Measurements from ENCODE around the gene RYR3. TPM values are rescaled to one million over a fixed set of nuclear protein-coding genes. Genes with fewer than 3 reads are reported as not detected.

RYR3 gene
- total RNA-seq, 2 experiments from 2014 or later = 0.06 to 0.32 TPM

DNA sequence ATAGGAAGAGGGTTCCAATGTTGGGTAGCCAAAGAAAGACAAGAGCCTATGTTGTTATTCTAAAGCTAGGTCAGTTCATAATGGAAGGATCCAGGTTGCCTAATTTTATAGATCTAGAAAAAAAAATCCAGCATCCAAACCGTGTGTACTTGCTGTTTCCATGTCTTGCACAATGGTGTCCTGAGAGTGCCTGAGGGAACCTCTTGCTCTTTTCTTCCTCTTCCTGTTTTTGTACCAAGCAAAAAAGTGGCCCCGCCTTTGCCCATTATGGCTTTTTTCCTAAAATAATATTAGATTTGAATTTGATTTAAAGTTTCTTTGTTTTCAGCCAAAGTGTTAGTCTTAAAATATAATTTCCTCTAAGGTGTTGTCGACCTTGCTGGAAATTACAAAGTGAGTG lies 224.4 kb downstream of the RYR3 start:
- ChIA-PET CTCF (ENCODE audit: unreplicated experiment) (no interaction called here), POLR2A (no interaction called here)
- H3K9me2 ChIP-seq (ENCODE audit: insufficient read depth, low read length) = no peaks in the 10 kb centered on the region
- no peak for DNase-seq (ENCODE audit: low spot score)
- BruUV-seq (replicated peaks) = no TSS peak
- intact Hi-C loops (cut with micrococcal nuclease; ENCODE audit: unreplicated experiment) = no loop called here
- H3K4me1 ChIP-seq (ENCODE audit: insufficient read depth, low read length, poor library complexity, severe bottlenecking) = no peaks in the 10 kb centered on the region
- H3K4me3 ChIP-seq (ENCODE audit: low read depth, low read length, poor library complexity, severe bottlenecking) = no peak overlapping the region
- H3K79me2 ChIP-seq (ENCODE audit: insufficient read depth, low read depth, low read length) = no peaks in the 10 kb centered on the region
- no peak for TF ChIP-seq EZH2phosphoT487 (IDR thresholded peaks at IDR 0.05; ENCODE audit: borderline replicate concordance, low read depth, low read length)
- TF ChIP-seq, protein P1, sequence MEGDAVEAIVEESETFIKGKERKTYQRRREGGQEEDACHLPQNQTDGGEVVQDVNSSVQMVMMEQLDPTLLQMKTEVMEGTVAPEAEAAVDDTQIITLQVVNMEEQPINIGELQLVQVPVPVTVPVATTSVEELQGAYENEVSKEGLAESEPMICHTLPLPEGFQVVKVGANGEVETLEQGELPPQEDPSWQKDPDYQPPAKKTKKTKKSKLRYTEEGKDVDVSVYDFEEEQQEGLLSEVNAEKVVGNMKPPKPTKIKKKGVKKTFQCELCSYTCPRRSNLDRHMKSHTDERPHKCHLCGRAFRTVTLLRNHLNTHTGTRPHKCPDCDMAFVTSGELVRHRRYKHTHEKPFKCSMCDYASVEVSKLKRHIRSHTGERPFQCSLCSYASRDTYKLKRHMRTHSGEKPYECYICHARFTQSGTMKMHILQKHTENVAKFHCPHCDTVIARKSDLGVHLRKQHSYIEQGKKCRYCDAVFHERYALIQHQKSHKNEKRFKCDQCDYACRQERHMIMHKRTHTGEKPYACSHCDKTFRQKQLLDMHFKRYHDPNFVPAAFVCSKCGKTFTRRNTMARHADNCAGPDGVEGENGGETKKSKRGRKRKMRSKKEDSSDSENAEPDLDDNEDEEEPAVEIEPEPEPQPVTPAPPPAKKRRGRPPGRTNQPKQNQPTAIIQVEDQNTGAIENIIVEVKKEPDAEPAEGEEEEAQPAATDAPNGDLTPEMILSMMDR (conservative IDR thresholded peaks at IDR 0.05; ENCODE audit: low read length) = no peak
- no peak overlapping the region for H3K27ac ChIP-seq (ENCODE audit: low read depth, low read length, poor library complexity, severe bottlenecking)
- no peak overlapping the region for H3K4me2 ChIP-seq (ENCODE audit: low read length)
- no peaks in the 10 kb centered on the region for H3K36me3 ChIP-seq (ENCODE audit: insufficient read depth, low read length)
- H4K20me1 ChIP-seq (ENCODE audit: insufficient read depth, low read length) = no peaks in the 10 kb centered on the region
- no peaks in the 10 kb centered on the region for H3K9me3 ChIP-seq (ENCODE audit: low read length)
- H2AFZ ChIP-seq (ENCODE audit: low read length) = no peak overlapping the region

DNA sequence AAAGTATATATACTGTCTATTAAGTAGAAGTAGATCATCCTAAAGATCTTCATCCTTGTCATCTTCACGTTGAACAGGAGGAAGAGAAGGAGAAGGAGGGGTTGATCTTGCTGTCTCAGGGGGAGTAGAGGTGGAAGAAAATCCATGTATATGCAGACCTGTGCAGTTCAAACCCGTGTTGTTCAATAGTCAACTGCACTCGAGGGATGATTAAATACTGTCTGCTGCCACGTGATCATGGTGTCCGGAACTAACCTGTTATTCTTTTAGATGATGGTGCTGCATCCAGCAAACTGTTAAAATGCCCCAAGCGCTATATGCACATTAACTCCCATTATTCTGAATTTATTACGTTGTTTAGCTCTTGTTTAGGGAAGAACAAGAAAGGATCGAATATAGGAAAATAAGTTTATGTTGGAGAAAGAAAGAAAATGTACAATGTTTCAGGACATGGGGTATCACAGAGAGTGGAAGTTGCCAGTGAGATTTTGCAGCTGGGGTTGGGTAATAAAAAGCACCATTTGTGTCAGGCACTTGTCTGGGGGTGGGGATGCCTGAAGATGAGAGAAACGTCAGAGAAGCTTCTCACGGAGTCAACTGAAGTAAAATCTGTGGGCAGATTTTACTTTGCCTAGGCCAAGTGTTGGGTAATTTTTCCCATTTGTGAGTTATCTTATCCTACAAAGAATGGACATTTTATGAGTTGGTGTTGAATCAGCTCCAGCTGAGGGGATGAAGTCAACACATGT lies 229.2 kb downstream of the RYR3 start:
- POLR2A ChIA-PET = interaction anchor here (1.0 kb wide), 1 partner anchor 8 kb away, joined by 3 read pairs; no protein-coding TSS in a partner anchor
- H3K79me2 ChIP-seq (ENCODE audit: insufficient read depth, low read depth, low read length) = no peaks in the 10 kb centered on the region
- H2AFZ ChIP-seq (ENCODE audit: low read length) = no peak overlapping the region
- no peak for TF ChIP-seq EZH2phosphoT487 (IDR thresholded peaks at IDR 0.05; ENCODE audit: borderline replicate concordance, low read depth, low read length)
- TF ChIP-seq, protein P1 (conservative IDR thresholded peaks at IDR 0.05; ENCODE audit: low read length) = no peak
- H3K4me2 ChIP-seq (ENCODE audit: low read length) = no peak overlapping the region
- no peaks in the 10 kb centered on the region for H3K9me3 ChIP-seq (ENCODE audit: low read length)
- no peak overlapping the region for H3K27ac ChIP-seq (ENCODE audit: low read depth, low read length, poor library complexity, severe bottlenecking)
- no peak overlapping the region for H3K4me3 ChIP-seq (ENCODE audit: low read depth, low read length, poor library complexity, severe bottlenecking)
- H4K20me1 ChIP-seq (ENCODE audit: insufficient read depth, low read length) = no peaks in the 10 kb centered on the region
- H3K9me2 ChIP-seq (ENCODE audit: insufficient read depth, low read length) = no peaks in the 10 kb centered on the region
- no peaks in the 10 kb centered on the region for H3K36me3 ChIP-seq (ENCODE audit: insufficient read depth, low read length)
- BruUV-seq (replicated peaks) = no TSS peak
- CTCF ChIA-PET (ENCODE audit: unreplicated experiment) = no interaction called here
- no peak for DNase-seq (ENCODE audit: low spot score)
- intact Hi-C loops (cut with micrococcal nuclease; ENCODE audit: unreplicated experiment) = no loop called here
- H3K4me1 ChIP-seq (ENCODE audit: insufficient read depth, low read length, poor library complexity, severe bottlenecking) = no peaks in the 10 kb centered on the region

DNA sequence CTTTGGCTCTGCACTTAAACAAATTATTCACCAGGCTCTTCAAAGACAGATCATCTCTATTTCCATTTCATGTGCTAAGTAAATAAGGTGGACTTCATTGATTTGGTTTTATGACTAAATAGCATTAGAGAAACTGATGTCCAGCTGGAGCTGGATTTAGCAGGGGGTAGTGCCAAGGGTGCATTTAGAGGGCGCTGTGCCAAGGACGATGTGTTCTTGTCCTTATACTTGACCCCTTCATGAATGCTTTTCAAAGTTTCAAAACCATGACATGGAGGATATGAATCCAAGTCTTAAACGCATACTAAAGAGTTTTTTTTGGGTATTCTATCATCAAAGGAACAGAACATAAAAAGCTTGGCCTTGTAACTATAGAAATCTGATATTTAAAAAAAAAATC lies 233.2 kb downstream of the RYR3 start:
- no peak overlapping the region for H3K27ac ChIP-seq (ENCODE audit: low read depth, low read length, poor library complexity, severe bottlenecking)
- POLR2A ChIA-PET = no interaction called here
- CTCF ChIA-PET (ENCODE audit: unreplicated experiment) = no interaction called here
- H3K4me1 ChIP-seq (ENCODE audit: insufficient read depth, low read length, poor library complexity, severe bottlenecking) = no peaks in the 10 kb centered on the region
- H3K9me3 ChIP-seq (ENCODE audit: low read length) = no peaks in the 10 kb centered on the region
- no peak overlapping the region for H2AFZ ChIP-seq (ENCODE audit: low read length)
- no peak overlapping the region for H3K4me3 ChIP-seq (ENCODE audit: low read depth, low read length, poor library complexity, severe bottlenecking)
- H4K20me1 ChIP-seq (ENCODE audit: insufficient read depth, low read length) = no peaks in the 10 kb centered on the region
- no peaks in the 10 kb centered on the region for H3K36me3 ChIP-seq (ENCODE audit: insufficient read depth, low read length)
- BruUV-seq (replicated peaks) = no TSS peak
- H3K79me2 ChIP-seq (ENCODE audit: insufficient read depth, low read depth, low read length) = no peaks in the 10 kb centered on the region
- H3K4me2 ChIP-seq (ENCODE audit: low read length) = no peak overlapping the region
- intact Hi-C loops (cut with micrococcal nuclease; ENCODE audit: unreplicated experiment) = no loop called here
- no peak for DNase-seq (ENCODE audit: low spot score)
- TF ChIP-seq EZH2phosphoT487 (IDR thresholded peaks at IDR 0.05; ENCODE audit: borderline replicate concordance, low read depth, low read length) = no peak
- TF ChIP-seq, protein P1 (conservative IDR thresholded peaks at IDR 0.05; ENCODE audit: low read length) = no peak
- no peaks in the 10 kb centered on the region for H3K9me2 ChIP-seq (ENCODE audit: insufficient read depth, low read length)

Data from OCI-LY7 (cell line).